ENCODE results near the gene BRDT. TPM values are rescaled to one million over a fixed set of nuclear protein-coding genes. Genes with fewer than 3 reads are reported as not detected.

BRDT gene
- total RNA-seq, 3 donors from 2014 or later (not counting 1 experiment from before 2014, with no cell fraction given), result not detected

GRCh38 chr1:92031281-92032110 lies 82.3 kb downstream of the BRDT start:
- no peak overlapping the region for H3K27ac ChIP-seq (ENCODE audit: low read length)
- Mint-ChIP-seq H3K4me1 (peaks cover 15 to 28% of the 10 kb centered on the region in 2 donors), H3K9me3 (no peaks in the 10 kb centered on the region), H3K27ac (peak overlapping the region; percentile 1 to 15), H3K36me3 (no peaks in the 10 kb centered on the region), H3K4me3 (peak overlapping the region; percentile 82), H3K27me3 (ENCODE audit: low read depth in 2 of 2) (peaks cover 4 to 14% of the 10 kb centered on the region in 2 donors)
- peaks cover 13% of the 10 kb centered on the region for H3K27me3 ChIP-seq (ENCODE audit: control insufficient read depth, insufficient read depth, low read length)
- DNase-seq (no peak), ATAC-seq (no peak)
- H3K4me3 ChIP-seq (ENCODE audit: low read length), result no peak overlapping the region
- no peaks in the 10 kb centered on the region for H3K36me3 ChIP-seq (ENCODE audit: control insufficient read depth, insufficient read depth, low read length)
- intact Hi-C loops (cut with micrococcal nuclease), result no loop called here
- H3K4me1 ChIP-seq (ENCODE audit: control insufficient read depth, insufficient read depth, low read length), result peaks cover 11% of the 10 kb centered on the region
- no peaks in the 10 kb centered on the region for H3K9me3 ChIP-seq (ENCODE audit: control insufficient read depth, insufficient read depth, low read length)
- TF ChIP-seq, protein P1, sequence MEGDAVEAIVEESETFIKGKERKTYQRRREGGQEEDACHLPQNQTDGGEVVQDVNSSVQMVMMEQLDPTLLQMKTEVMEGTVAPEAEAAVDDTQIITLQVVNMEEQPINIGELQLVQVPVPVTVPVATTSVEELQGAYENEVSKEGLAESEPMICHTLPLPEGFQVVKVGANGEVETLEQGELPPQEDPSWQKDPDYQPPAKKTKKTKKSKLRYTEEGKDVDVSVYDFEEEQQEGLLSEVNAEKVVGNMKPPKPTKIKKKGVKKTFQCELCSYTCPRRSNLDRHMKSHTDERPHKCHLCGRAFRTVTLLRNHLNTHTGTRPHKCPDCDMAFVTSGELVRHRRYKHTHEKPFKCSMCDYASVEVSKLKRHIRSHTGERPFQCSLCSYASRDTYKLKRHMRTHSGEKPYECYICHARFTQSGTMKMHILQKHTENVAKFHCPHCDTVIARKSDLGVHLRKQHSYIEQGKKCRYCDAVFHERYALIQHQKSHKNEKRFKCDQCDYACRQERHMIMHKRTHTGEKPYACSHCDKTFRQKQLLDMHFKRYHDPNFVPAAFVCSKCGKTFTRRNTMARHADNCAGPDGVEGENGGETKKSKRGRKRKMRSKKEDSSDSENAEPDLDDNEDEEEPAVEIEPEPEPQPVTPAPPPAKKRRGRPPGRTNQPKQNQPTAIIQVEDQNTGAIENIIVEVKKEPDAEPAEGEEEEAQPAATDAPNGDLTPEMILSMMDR (IDR thresholded peaks at IDR 0.05), result no peak
- WGBS (ENCODE audit: insufficient coverage), result 86% methylated on average over 5 of the region's 6 CpGs

DNA sequence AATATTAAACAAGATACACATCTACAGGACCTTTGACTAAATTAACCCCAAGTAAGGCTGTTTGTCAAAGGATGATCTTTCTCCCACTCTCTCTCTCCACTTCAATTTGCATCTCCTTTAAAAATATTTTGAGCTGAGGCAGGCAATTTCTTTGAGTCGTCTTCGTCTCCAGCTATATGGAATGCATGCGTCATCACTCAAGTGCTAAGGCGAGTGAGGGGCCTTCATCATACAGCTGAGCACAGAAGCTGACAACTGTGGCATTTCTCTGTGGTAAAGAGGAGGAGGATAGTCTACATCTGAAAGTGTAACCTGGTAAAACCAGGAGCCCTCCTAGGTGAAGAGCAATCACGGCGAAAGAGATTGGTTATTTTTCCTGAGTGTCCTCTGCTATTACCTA lies 88.2 kb downstream of the BRDT start:
- Histone ChIP-seq H3K4me1 (ENCODE audit: control insufficient read depth, insufficient read depth, low read length) (no peaks in the 10 kb centered on the region), H3K4me3 (ENCODE audit: low read length) (no peak overlapping the region), H3K9me3 (ENCODE audit: control insufficient read depth, insufficient read depth, low read length) (no peaks in the 10 kb centered on the region), H3K27ac (ENCODE audit: low read length) (no peak overlapping the region), H3K36me3 (ENCODE audit: control insufficient read depth, insufficient read depth, low read length) (no peaks in the 10 kb centered on the region), H3K27me3 (ENCODE audit: control insufficient read depth, insufficient read depth, low read length) (no peaks in the 10 kb centered on the region)
- intact Hi-C loops (cut with micrococcal nuclease), result no loop called here
- DNase-seq, result no peak
- Mint-ChIP-seq H3K27ac (no peak overlapping the region), H3K9me3 (no peaks in the 10 kb centered on the region), H3K4me1 (peaks cover 0 to 4% of the 10 kb centered on the region in 2 donors), H3K27me3 (ENCODE audit: low read depth in 2 of 2) (no peaks in the 10 kb centered on the region), H3K36me3 (no peaks in the 10 kb centered on the region), H3K4me3 (no peak overlapping the region)
- no peak for ATAC-seq
- WGBS (ENCODE audit: insufficient coverage), result 90% methylated on average over 6 of the region's 6 CpGs
- TF ChIP-seq, protein P1 (IDR thresholded peaks at IDR 0.05), result no peak

DNA sequence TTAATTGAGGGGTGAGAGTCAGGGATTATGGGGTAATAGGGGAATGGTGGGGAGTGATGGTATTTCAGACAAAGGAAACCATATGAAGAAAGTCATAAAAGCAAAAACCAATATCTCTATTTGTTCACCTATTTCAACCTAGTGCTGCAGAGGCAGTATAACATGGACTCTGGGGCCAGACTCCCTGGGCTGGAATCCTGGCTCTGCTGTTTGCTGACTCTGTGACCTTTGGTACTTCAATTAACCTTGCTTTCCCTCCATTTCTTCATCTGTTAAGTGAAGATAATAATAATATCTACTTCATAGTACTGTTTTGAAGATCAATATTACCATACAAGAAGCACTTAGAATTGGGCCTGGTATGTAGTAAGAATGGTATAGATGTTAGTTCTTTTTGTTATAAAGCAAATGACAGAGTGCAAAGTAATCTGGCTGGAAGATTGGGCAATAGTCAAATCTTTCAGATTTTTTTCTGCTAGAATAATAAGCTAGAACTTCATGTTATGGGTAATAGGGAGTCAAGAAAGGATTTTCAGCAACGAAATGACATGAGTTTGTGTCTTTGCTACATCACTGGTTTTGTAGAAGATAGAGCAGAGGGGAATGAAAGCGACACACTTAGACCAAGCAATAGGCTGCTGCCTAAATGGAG lies 89.6 kb downstream of the BRDT start:
- DNase-seq (no peak), ATAC-seq (no peak)
- intact Hi-C loops (cut with micrococcal nuclease), result no loop called here
- Mint-ChIP-seq H3K4me1 (peaks cover 0 to 4% of the 10 kb centered on the region in 2 donors), H3K27me3 (ENCODE audit: low read depth in 2 of 2) (no peaks in the 10 kb centered on the region), H3K4me3 (no peak overlapping the region), H3K27ac (no peak overlapping the region), H3K9me3 (no peaks in the 10 kb centered on the region), H3K36me3 (no peaks in the 10 kb centered on the region)
- TF ChIP-seq, protein P1 (IDR thresholded peaks at IDR 0.05), result no peak
- H3K36me3 ChIP-seq (ENCODE audit: control insufficient read depth, insufficient read depth, low read length), result no peaks in the 10 kb centered on the region
- no peaks in the 10 kb centered on the region for H3K9me3 ChIP-seq (ENCODE audit: control insufficient read depth, insufficient read depth, low read length)
- no peaks in the 10 kb centered on the region for H3K4me1 ChIP-seq (ENCODE audit: control insufficient read depth, insufficient read depth, low read length)
- H3K27me3 ChIP-seq (ENCODE audit: control insufficient read depth, insufficient read depth, low read length), result no peaks in the 10 kb centered on the region
- H3K27ac ChIP-seq (ENCODE audit: low read length), result no peak overlapping the region
- WGBS (ENCODE audit: insufficient coverage), result 86% methylated on average over 2 of the region's 2 CpGs
- no peak overlapping the region for H3K4me3 ChIP-seq (ENCODE audit: low read length)
